ENCODE data around the gene GCDH.

GCDH gene

DNA sequence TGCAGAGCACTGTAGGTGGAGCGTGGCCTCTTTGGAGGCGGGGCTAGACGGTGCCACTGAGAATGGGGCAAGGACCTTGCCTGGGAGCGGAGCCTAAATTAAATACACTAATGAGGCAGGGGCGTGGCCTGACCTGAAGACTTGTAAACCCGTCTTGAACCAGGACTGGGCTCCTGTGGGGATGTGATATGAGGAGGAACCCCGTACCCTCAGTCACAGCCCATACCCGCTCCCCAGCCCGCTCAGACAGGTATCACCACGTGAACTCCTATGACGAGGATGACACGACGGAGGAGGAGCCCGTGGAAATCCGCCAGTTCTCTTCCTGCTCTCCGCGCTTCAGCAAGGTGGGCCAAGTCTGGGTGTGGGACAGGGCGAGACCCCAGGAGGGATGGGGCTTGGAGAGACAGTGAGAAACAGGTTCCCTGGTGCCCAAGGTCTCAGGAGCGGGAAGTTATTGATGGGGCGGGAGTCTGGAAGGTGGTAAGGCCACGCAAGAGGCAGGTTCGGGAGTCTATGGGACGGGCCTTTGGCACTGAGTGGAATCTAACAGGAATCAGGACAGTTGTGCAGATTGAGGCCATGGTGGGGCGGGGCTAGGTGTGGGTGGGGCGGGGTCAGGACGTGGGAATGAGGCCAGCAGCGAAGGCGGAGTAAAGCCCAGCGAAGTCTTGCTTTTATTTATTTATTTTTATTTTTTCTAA is 24.4 kb upstream of the GCDH start:
- no peak overlapping the region for H3K4me3 ChIP-seq (ENCODE audit: control insufficient read depth, low read depth, low read length)
- no peak for DNase-seq (ENCODE audit: low read depth)
- TF ChIP-seq, protein P1, sequence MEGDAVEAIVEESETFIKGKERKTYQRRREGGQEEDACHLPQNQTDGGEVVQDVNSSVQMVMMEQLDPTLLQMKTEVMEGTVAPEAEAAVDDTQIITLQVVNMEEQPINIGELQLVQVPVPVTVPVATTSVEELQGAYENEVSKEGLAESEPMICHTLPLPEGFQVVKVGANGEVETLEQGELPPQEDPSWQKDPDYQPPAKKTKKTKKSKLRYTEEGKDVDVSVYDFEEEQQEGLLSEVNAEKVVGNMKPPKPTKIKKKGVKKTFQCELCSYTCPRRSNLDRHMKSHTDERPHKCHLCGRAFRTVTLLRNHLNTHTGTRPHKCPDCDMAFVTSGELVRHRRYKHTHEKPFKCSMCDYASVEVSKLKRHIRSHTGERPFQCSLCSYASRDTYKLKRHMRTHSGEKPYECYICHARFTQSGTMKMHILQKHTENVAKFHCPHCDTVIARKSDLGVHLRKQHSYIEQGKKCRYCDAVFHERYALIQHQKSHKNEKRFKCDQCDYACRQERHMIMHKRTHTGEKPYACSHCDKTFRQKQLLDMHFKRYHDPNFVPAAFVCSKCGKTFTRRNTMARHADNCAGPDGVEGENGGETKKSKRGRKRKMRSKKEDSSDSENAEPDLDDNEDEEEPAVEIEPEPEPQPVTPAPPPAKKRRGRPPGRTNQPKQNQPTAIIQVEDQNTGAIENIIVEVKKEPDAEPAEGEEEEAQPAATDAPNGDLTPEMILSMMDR (IDR thresholded peaks at IDR 0.05; ENCODE audit: control insufficient read depth, insufficient read depth, low read depth, low read length, missing control alignments) = no peak

GRCh38 chr19:12867120-12868099 is 23.6 kb upstream of the GCDH start:
- TF ChIP-seq, protein P1 (IDR thresholded peaks at IDR 0.05; ENCODE audit: control insufficient read depth, insufficient read depth, low read depth, low read length, missing control alignments) = no peak
- DNase-seq (ENCODE audit: low read depth) = no peak
- peak overlapping the region; percentile 38 for H3K4me3 ChIP-seq (ENCODE audit: control insufficient read depth, low read depth, low read length)

- TF ChIP-seq, protein P1 (IDR thresholded peaks at IDR 0.05; ENCODE audit: control insufficient read depth, insufficient read depth, low read depth, low read length, missing control alignments) = no peak
- no peak overlapping the region for H3K4me3 ChIP-seq (ENCODE audit: control insufficient read depth, low read depth, low read length)
- no peak for DNase-seq (ENCODE audit: low read depth)
These were observed 22.3 kb upstream of the GCDH start for GRCh38 chr19:12868540-12869112.

- TF ChIP-seq, protein P1 (IDR thresholded peaks at IDR 0.05; ENCODE audit: control insufficient read depth, insufficient read depth, low read depth, low read length, missing control alignments) = no peak
- DNase-seq (ENCODE audit: low read depth) = no peak
- no peak overlapping the region for H3K4me3 ChIP-seq (ENCODE audit: control insufficient read depth, low read depth, low read length)
These were observed 19.3 kb upstream of the GCDH start for GRCh38 chr19:12871681-12872080.

- DNase-seq (ENCODE audit: low read depth) = no peak
- no peak overlapping the region for H3K4me3 ChIP-seq (ENCODE audit: control insufficient read depth, low read depth, low read length)
- TF ChIP-seq, protein P1 (IDR thresholded peaks at IDR 0.05; ENCODE audit: control insufficient read depth, insufficient read depth, low read depth, low read length, missing control alignments) = no peak
These were observed 18.7 kb upstream of the GCDH start for GRCh38 chr19:12872255-12872654.
